Astrocyte (in vitro differentiated cells and primary cell): ENCODE results near the gene RGS14.

ENCODE experiments used
- CTCF ChIP-seq: IDR thresholded peaks from 2 replicates; pipeline ENCODE4 v1.5.1; 2011; ENCODE audit warnings: low read depth, mild to moderate bottlenecking, inconsistent platforms, low read length, moderate library complexity; ENCODE audit not compliant: insufficient read depth
- EZH2 ChIP-seq: IDR thresholded peaks from 2 replicates; pipeline ENCODE4 v1.6.1; 2012; ENCODE audit warnings: mild to moderate bottlenecking, low read length, inconsistent platforms; ENCODE audit not compliant: insufficient read depth

GRCh38 chr5:177367323-177367848, 9.7 kb downstream of the RGS14 start:
- TF ChIP-seq CTCF: no peak
- no peak for TF ChIP-seq EZH2
